ENCODE measurements around the gene TMEM88. TPM values are rescaled to one million over a fixed set of nuclear protein-coding genes. Genes with fewer than 3 reads are reported as not detected.

The TMEM88 gene
- total RNA-seq, 1 experiment from 2014 or later: 1.5 TPM

GRCh38 chr17:7854078-7854777 is 638 bp upstream of the TMEM88 start:
- H3K27me3 ChIP-seq (ENCODE audit: low read length): no peaks in the 10 kb centered on the region
- no peak overlapping the region for H3K27ac ChIP-seq (ENCODE audit: low read length)
- BruUV-seq (replicated peaks): no TSS peak
- no peak overlapping the region for H2AFZ ChIP-seq (ENCODE audit: low read length)
- ChIA-PET CTCF (no interaction called here), POLR2A (ENCODE audit: unreplicated experiment) (no interaction called here)
- H3K4me3 ChIP-seq (ENCODE audit: low read length): no peak overlapping the region
- H3K79me2 ChIP-seq (ENCODE audit: low read length): peaks cover 32% of the 10 kb centered on the region
- no peak overlapping the region for H3K4me2 ChIP-seq (ENCODE audit: low read length)
- no peaks in the 10 kb centered on the region for H3F3A ChIP-seq (ENCODE audit: low read length, unreplicated experiment)
- H3K9me3 ChIP-seq (ENCODE audit: low read length): no peaks in the 10 kb centered on the region
- H4K20me1 ChIP-seq (ENCODE audit: low read length): no peaks in the 10 kb centered on the region
- intact Hi-C loops (cut with micrococcal nuclease): no loop called here
- DNase-seq (no peak), ATAC-seq (no peak)
- no peaks in the 10 kb centered on the region for H3K9me2 ChIP-seq (replicated peaks; ENCODE audit: low read length)
- H3K36me3 ChIP-seq (ENCODE audit: low read depth, low read length): peaks cover 8% of the 10 kb centered on the region; the same call in 1 of the 2 replicates
- H3K4me1 ChIP-seq (ENCODE audit: insufficient read depth, low read length): peaks cover 18% of the 10 kb centered on the region
- no peak for TF ChIP-seq EZH2 (IDR thresholded peaks at IDR 0.05; ENCODE audit: low read length, unreplicated experiment)
- no peak for TF ChIP-seq CTCF (conservative IDR thresholded peaks at IDR 0.05; ENCODE audit: low read depth, low read length)
- TF ChIP-seq EZH2phosphoT487 (IDR thresholded peaks at IDR 0.05; ENCODE audit: borderline replicate concordance, low read length): no peak
- H3K9ac ChIP-seq (ENCODE audit: low read length): no peak overlapping the region

- intact Hi-C loops (cut with micrococcal nuclease): loop anchor here (2.0 kb wide), 2 partner anchors 13 to 21 kb away; partner anchors contain the start of gene KDM6B
- DNase-seq (no peak), ATAC-seq (no peak)
- peaks cover 8% of the 10 kb centered on the region; the same call in 1 of the 2 replicates for H3K36me3 ChIP-seq (ENCODE audit: low read depth, low read length)
- H3K9me2 ChIP-seq (replicated peaks; ENCODE audit: low read length): no peaks in the 10 kb centered on the region
- peak overlapping the region; percentile 94; the same call in 1 of the 2 replicates for H3K9ac ChIP-seq (ENCODE audit: low read length)
- CTCF ChIA-PET: interaction anchor here (0.6 kb wide), 3 partner anchors 31 to 134 kb away, joined by 3 to 4 read pairs (median 4); no protein-coding TSS in a partner anchor
- H3K9me3 ChIP-seq (ENCODE audit: low read length): no peaks in the 10 kb centered on the region
- POLR2A ChIA-PET (ENCODE audit: unreplicated experiment): interaction anchor here (0.6 kb wide), 2 partner anchors 121 to 335 kb away, joined by 11 to 17 read pairs; no protein-coding TSS in a partner anchor
- no peaks in the 10 kb centered on the region for H4K20me1 ChIP-seq (ENCODE audit: low read length)
- H3K27ac ChIP-seq (ENCODE audit: low read length): no peak overlapping the region
- no peaks in the 10 kb centered on the region for H3K27me3 ChIP-seq (ENCODE audit: low read length)
- H3K4me3 ChIP-seq (ENCODE audit: low read length): peak overlapping the region; percentile 90
- H3K4me2 ChIP-seq (ENCODE audit: low read length): peak overlapping the region; percentile 97
- TF ChIP-seq CTCF (conservative IDR thresholded peaks at IDR 0.05; ENCODE audit: low read depth, low read length): no peak
- no peak for TF ChIP-seq EZH2 (IDR thresholded peaks at IDR 0.05; ENCODE audit: low read length, unreplicated experiment)
- no peak for TF ChIP-seq EZH2phosphoT487 (IDR thresholded peaks at IDR 0.05; ENCODE audit: borderline replicate concordance, low read length)
- H3K4me1 ChIP-seq (ENCODE audit: insufficient read depth, low read length): peaks cover 25% of the 10 kb centered on the region
- H2AFZ ChIP-seq (ENCODE audit: low read length): no peak overlapping the region
- no TSS peak for BruUV-seq (replicated peaks)
- no peaks in the 10 kb centered on the region for H3F3A ChIP-seq (ENCODE audit: low read length, unreplicated experiment)
- H3K79me2 ChIP-seq (ENCODE audit: low read length): peaks cover 46% of the 10 kb centered on the region
Measured at GRCh38 chr17:7855660-7856010, 769 bp downstream of the TMEM88 start.

Data from PC-3 (cell line).